Kidney (tissue), 14 donors: ENCODE data around the gene ROMO1. TPM values are rescaled to one million over a fixed set of nuclear protein-coding genes. Genes with fewer than 3 reads are reported as not detected.

Source experiments
- DNase-seq, 5 donors: peaks; one replicate each; pipeline ENCODE4 v3.0.0-alpha.2; 2013 to 2020
- FAIRE-seq: peaks from 2 replicates; lab custom pipeline; 2012; peaks lifted over from hg19 to GRCh38; lab: Jason Lieb, UNC
- H3K27ac ChIP-seq, 2 donors: one replicate each; pipeline ENCODE4 v1.7.0; 2013; ENCODE audit warnings: low read depth in 2 of 2, low read length in 2 of 2, inconsistent platforms in 1 of 2
- H3K27me3 ChIP-seq: one replicate; pipeline ENCODE4 v1.7.1; 2013; ENCODE audit warnings: low read length, inconsistent platforms; ENCODE audit not compliant: control insufficient read depth, insufficient read depth
- H3K36me3 ChIP-seq, 3 donors: one replicate each; pipeline versions ENCODE4 v1.7.0 to v1.7.1; 2013; ENCODE audit warnings: low read length in 3 of 3, control low read depth in 1 of 3, inconsistent platforms in 1 of 3; ENCODE audit not compliant: insufficient read depth in 3 of 3, control insufficient read depth in 2 of 3
- H3K4me1 ChIP-seq, 3 donors: one replicate each; pipeline versions ENCODE4 v1.7.0 to v1.7.1; 2013; ENCODE audit warnings: low read length in 3 of 3, inconsistent platforms in 1 of 3, low read depth in 1 of 3; ENCODE audit not compliant: control insufficient read depth in 2 of 3, insufficient read depth in 2 of 3
- H3K4me3 ChIP-seq, 3 donors: one replicate each; pipeline versions ENCODE4 v1.7.0 to v1.8.1; 2013; ENCODE audit warnings: low read length in 3 of 3, control low read depth in 1 of 3, inconsistent platforms in 1 of 3
- H3K9ac ChIP-seq, 3 donors: one replicate each; pipeline versions ENCODE4 v1.7.0 to v1.7.1; 2013; ENCODE audit warnings: low read length in 3 of 3, control low read depth in 1 of 3, inconsistent platforms in 1 of 3
- H3K9me3 ChIP-seq, 3 donors: one replicate each; pipeline versions ENCODE4 v1.7.0 to v1.7.1; 2013; ENCODE audit warnings: low read length in 3 of 3, control low read depth in 1 of 3, inconsistent platforms in 1 of 3; ENCODE audit not compliant: control insufficient read depth in 2 of 3, insufficient read depth in 1 of 3
- intact Hi-C: fragments of 100-400 bp; cut with DNase I; formaldehyde crosslinking; loops from one replicate; pipeline ENCODE4 v1.11.1; 2022
- polyA plus RNA-seq: library from polyadenylated mRNA; stranded (reverse); fragments of 350-450 nt; fragmentation: Illumina TruSeq; extraction: RNeasy Lipid Tissue Mini Kit (QIAGEN cat#74804); gene quantifications from one replicate; pipeline ENCODE4 v1.2.3, GENCODE V29; 2014; ENCODE audit warnings: low read depth, low replicate concordance; ENCODE audit not compliant: insufficient read depth
- total RNA-seq: library from RNA; stranded (reverse); fragmentation: NEBNext Ultra II Directional; extraction: Animal tissue kit (Norgen Biotek cat#: 25700); gene quantifications from one replicate; pipeline ENCODE4 v1.2.1, GENCODE V29; 2021
- TF ChIP-seq, protein P1 (sequence below): IDR thresholded peaks from 3 replicates; pipeline ENCODE4 v1.5.1; 2012; ENCODE audit warnings: mild to moderate bottlenecking, moderate library complexity, borderline replicate concordance; ENCODE audit not compliant: insufficient read depth; ENCODE audit errors: extremely low read depth
- donor health status: control.
- donor health status: control.
- donor health status: control.
- donor health status: control.
- donor health status: control.
- donor health status: DM: yes; HTN: yes; CAD: no.
- donor health status: Normal renal cell carcinoma (clear cell type).

ROMO1 gene
- total and polyA plus RNA-seq, 2 donors from 2014 or later: 141 to 408 TPM

DNA sequence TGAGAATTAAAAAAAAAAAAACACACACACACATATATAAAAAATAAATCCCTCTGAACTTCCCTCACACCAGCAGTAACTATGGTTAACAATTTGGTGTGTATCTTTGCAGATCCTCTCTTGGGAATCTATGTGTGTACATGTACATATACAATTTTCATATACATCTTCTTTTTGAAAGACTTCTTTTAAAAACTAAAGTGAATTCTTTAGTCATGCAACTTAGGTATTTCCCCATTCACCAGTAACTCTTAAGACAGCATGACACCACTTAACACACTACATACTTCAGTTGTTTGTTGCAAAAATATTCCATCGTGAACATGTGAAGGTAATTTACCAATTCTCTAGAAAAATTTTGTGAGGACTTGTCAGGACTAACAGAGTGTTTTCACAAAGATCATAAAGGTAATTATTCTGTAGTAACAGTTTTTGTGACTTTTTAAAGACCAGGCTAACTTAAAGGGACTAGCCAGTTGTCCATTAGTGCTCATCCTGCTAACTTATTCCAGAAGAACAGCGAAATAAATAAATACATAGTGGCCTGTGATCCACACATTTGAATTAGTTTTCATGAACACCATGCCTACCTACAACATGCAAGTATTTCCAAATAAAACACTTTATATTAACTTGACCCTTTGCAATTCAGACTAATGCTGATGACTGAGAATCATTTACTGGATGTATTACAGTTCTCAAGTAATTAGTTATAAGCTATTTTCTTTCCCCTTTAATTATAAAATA lies 30.8 kb downstream of the ROMO1 start:
- TF ChIP-seq, protein P1, sequence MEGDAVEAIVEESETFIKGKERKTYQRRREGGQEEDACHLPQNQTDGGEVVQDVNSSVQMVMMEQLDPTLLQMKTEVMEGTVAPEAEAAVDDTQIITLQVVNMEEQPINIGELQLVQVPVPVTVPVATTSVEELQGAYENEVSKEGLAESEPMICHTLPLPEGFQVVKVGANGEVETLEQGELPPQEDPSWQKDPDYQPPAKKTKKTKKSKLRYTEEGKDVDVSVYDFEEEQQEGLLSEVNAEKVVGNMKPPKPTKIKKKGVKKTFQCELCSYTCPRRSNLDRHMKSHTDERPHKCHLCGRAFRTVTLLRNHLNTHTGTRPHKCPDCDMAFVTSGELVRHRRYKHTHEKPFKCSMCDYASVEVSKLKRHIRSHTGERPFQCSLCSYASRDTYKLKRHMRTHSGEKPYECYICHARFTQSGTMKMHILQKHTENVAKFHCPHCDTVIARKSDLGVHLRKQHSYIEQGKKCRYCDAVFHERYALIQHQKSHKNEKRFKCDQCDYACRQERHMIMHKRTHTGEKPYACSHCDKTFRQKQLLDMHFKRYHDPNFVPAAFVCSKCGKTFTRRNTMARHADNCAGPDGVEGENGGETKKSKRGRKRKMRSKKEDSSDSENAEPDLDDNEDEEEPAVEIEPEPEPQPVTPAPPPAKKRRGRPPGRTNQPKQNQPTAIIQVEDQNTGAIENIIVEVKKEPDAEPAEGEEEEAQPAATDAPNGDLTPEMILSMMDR: no peak
- no peak overlapping the region for H3K9ac ChIP-seq
- FAIRE-seq (no peak), DNase-seq (no peak)
- no peaks in the 10 kb centered on the region for H3K9me3 ChIP-seq
- intact Hi-C loops: no loop called here
- peaks cover 0 to 5% (median 3%) of the 10 kb centered on the region in 3 donors for H3K4me1 ChIP-seq
- H3K27me3 ChIP-seq: no peaks in the 10 kb centered on the region
- peaks cover 21 to 84% (median 41%) of the 10 kb centered on the region in 3 donors for H3K36me3 ChIP-seq
- H3K4me3 ChIP-seq: no peak overlapping the region
- no peak overlapping the region for H3K27ac ChIP-seq

DNA sequence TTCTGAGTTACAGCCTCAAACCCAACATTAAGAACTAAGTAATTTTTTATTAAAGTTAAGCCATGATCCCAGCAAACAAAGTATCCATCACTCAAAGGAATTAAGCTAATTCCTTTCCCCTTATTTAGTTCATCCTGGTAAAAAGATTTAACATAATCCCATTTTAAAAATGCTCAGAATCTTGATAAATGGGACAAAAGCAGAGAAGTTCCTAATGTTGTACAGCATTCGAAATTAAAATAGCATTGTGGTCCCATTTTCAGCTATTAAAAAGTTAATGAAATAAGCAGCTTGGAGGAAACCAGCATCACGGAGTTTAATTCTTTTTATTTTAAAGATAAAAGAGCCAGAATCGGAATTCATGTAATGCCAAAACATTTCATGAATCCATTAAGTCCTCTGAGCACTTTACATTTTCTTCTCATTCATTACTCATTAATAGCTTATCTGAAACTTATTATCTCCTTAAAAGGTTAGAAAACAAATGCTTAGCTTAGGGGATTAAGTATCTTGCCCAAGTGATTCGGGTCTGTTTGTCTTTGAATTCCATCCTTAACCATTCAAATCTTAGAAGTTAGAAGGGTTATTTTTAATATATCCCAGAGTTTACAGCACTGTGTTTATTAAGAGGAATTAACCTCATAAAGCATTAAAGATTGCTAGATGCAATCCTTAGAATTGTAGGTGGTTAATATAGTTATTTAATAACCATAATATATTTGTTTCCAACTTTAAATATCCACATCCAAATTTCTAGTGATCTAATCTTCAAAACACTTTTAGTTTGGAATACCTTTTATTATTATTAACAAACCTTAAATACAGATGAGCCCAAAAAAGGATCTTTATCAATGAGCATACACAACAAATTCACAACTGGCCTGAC lies 31.6 kb downstream of the ROMO1 start:
- no peaks in the 10 kb centered on the region for H3K27me3 ChIP-seq

DNA sequence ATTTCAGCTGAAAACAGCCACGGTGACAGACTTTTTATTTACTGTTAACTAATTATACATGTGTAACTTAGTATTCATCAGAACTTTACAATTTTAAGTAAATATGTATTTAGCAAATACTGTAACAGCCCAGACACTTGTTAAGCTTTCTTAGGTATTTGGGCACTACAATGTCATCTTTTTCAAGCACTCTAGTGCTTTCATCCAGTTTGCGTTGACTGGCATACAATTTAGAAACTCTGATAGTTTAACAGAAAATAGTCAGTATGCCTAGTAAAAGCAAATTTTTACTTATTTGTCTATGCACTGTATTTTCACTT lies 32.2 kb downstream of the ROMO1 start:
- no peak for DNase-seq
- H3K36me3 ChIP-seq: peaks cover 22 to 84% (median 34%) of the 10 kb centered on the region in 3 donors
- H3K27ac ChIP-seq: no peak overlapping the region
- H3K27me3 ChIP-seq: no peaks in the 10 kb centered on the region
- FAIRE-seq: no peak
- H3K4me3 ChIP-seq: no peak overlapping the region
- H3K9me3 ChIP-seq: no peaks in the 10 kb centered on the region
- TF ChIP-seq, protein P1: no peak
- intact Hi-C loops: no loop called here
- no peak overlapping the region for H3K9ac ChIP-seq
- H3K4me1 ChIP-seq: peaks cover 0 to 10% (median 5%) of the 10 kb centered on the region in 3 donors

More for the DNA sequence above, 31.6 kb downstream of the ROMO1 start:
- Histone ChIP-seq H3K4me1 (peaks cover 0 to 9% (median 4%) of the 10 kb centered on the region in 3 donors), H3K9ac (no peak overlapping the region), H3K36me3 (peaks cover 24 to 84% (median 37%) of the 10 kb centered on the region in 3 donors), H3K27ac (no peak overlapping the region), H3K4me3 (no peak overlapping the region), H3K9me3 (no peaks in the 10 kb centered on the region)
- TF ChIP-seq, protein P1: no peak
- intact Hi-C loops: no loop called here
- DNase-seq (no peak), FAIRE-seq (no peak)
